K562 (cell line): ENCODE measurements around the gene PHLDB1. TPM values are rescaled to one million over a fixed set of nuclear protein-coding genes. Genes with fewer than 3 reads are reported as not detected.

Source experiments
- ATAC-seq: fragments of 200-7000 bp; cut with Tn5 transposase; 3 replicates; pipeline ENCODE4 v1.9.1; 2020; ENCODE audit warnings: moderate library complexity
- BruUV-seq: library from RNA; stranded (reverse); fragments of 400-500 nt; replicated peaks from 2 replicates; lab custom pipeline; 2021; lab: Mats Ljungman, UMichigan
- CTCF ChIA-PET: fragments of 300-600 bp; formaldehyde crosslinking; extraction: SDS; loops from one replicate; lab custom pipeline; 2021; ENCODE audit warnings: low intra/inter-chr PET ratio; lab: Yijun Ruan, JAX
- POLR2A ChIA-PET: fragments of 300-600, 350-650 bp; sonication (Branson Sonifier 250); formaldehyde crosslinking; extraction: SDS; loops from one replicate; lab custom pipeline; 2021; ENCODE audit warnings: antibody characterized with exemption, inconsistent platforms; lab: Yijun Ruan, JAX
- DNase-seq, 4 experiments: peaks; one replicate each; pipeline versions ENCODE4 v3.0.0 to v3.0.0-alpha.2; 2011 to 2018; ENCODE audit warnings: low spot score in 3 of 4, mixed read lengths in 3 of 4; ENCODE audit errors: extremely low read depth in 1 of 4
- FAIRE-seq: peaks from 2 replicates; lab custom pipeline; 2011; peaks lifted over from hg19 to GRCh38; lab: Jason Lieb, UNC
- H2AFZ ChIP-seq: 2 replicates; pipeline ENCODE4 v1.6.0; 2011; ENCODE audit warnings: low read depth, low read length, control low read depth, inconsistent platforms
- H3K27ac ChIP-seq: fragments of 200-600 bp; 3 replicates; pipeline ENCODE4 v1.8.0; 2011; ENCODE audit warnings: low read depth, mild to moderate bottlenecking, control low read depth, inconsistent platforms, low read length, moderate library complexity, mixed read lengths; ENCODE audit errors: extremely low read depth
- H3K27me3 ChIP-seq, 2 experiments: fragments of 300-600 bp in 1 of 2; 2 replicates in 1 of 2; 3 replicates in 1 of 2; pipeline versions ENCODE4 v1.6.0 to v1.8.0; 2011; ENCODE audit warnings: inconsistent platforms in 2 of 2, low read length in 2 of 2, mild to moderate bottlenecking in 1 of 2, mixed read lengths in 1 of 2, moderate library complexity in 1 of 2; ENCODE audit not compliant: control insufficient read depth in 2 of 2, insufficient read depth in 2 of 2
- H3K36me3 ChIP-seq: fragments of 300-600 bp; 3 replicates; pipeline ENCODE4 v1.8.0; 2011; ENCODE audit warnings: mild to moderate bottlenecking, low read length, inconsistent platforms; ENCODE audit not compliant: control insufficient read depth, insufficient read depth
- H3K4me1 ChIP-seq, 2 experiments: fragments of 200-600 bp in 1 of 2; replicated peaks in 1 of 2; 2 replicates in 1 of 2; 3 replicates in 1 of 2; pipeline versions ENCODE4 v1.5.1 to v1.8.0; 2011; ENCODE audit warnings: inconsistent platforms in 2 of 2, low read length in 2 of 2, mild to moderate bottlenecking in 1 of 2, mixed read lengths in 1 of 2, moderate library complexity in 1 of 2; ENCODE audit not compliant: control insufficient read depth in 2 of 2, insufficient read depth in 2 of 2
- H3K4me2 ChIP-seq: 2 replicates; pipeline ENCODE4 v1.6.1; 2011; ENCODE audit warnings: low read length, control low read depth, inconsistent platforms, mixed read lengths; ENCODE audit not compliant: insufficient read depth
- H3K4me3 ChIP-seq: fragments of 200-600 bp; sonication (generic), shearing (Covaris generic); 2 replicates; pipeline ENCODE4 v1.5.1; 2016; ENCODE audit warnings: control low read depth, inconsistent platforms
- H3K79me2 ChIP-seq: fragments of 200-600 bp; 3 replicates; pipeline ENCODE4 v1.8.0; 2011; ENCODE audit warnings: low read length, inconsistent platforms; ENCODE audit not compliant: control insufficient read depth, insufficient read depth
- H3K9ac ChIP-seq, 2 experiments: 2 replicates each; pipeline versions ENCODE4 v1.6.0 to v1.6.1; 2011; ENCODE audit warnings: low read depth in 2 of 2, low read length in 2 of 2, control low read depth in 1 of 2, inconsistent platforms in 1 of 2, mild to moderate bottlenecking in 1 of 2, mixed read lengths in 1 of 2; ENCODE audit not compliant: insufficient read depth in 1 of 2
- H3K9me1 ChIP-seq: one replicate; pipeline ENCODE4 v1.6.0; 2011; ENCODE audit warnings: inconsistent platforms, mild to moderate bottlenecking, low read length, moderate library complexity; ENCODE audit not compliant: control insufficient read depth, insufficient read depth
- H3K9me3 ChIP-seq: replicated peaks from 2 replicates; pipeline ENCODE4 v1.5.1; 2011; ENCODE audit warnings: low read depth, low read length, inconsistent platforms; ENCODE audit not compliant: control insufficient read depth, insufficient read depth
- H4K20me1 ChIP-seq: replicated peaks from 2 replicates; pipeline ENCODE4 v1.6.1; 2011; ENCODE audit warnings: low read length, inconsistent platforms, mixed read lengths; ENCODE audit not compliant: control insufficient read depth, insufficient read depth
- GABPB2 ChIP-seq: fragments of 250-450 bp; sonication (Bioruptor Pico); conservative IDR thresholded peaks from 2 replicates; pipeline ENCODE4 v1.5.1; 2021; ENCODE audit warnings: mild to moderate bottlenecking
- KAT2B ChIP-seq: IDR thresholded peaks from one replicate; pipeline ENCODE4 v1.6.1; 2012; ENCODE audit warnings: low read depth, mild to moderate bottlenecking, control low read depth, inconsistent platforms, low read length, moderate library complexity
- NUFIP1 ChIP-seq: fragments of 450-650 bp; IDR thresholded peaks from 2 replicates; pipeline ENCODE4 v1.6.1; 2018; ENCODE audit not compliant: partially characterized antibody
- SPI1 ChIP-seq: IDR thresholded peaks from 2 replicates; pipeline ENCODE4 v1.6.1; 2011; ENCODE audit warnings: low read depth, low read length, control low read depth, borderline replicate concordance
- THRAP3 ChIP-seq: fragments of 450-650 bp; IDR thresholded peaks from 2 replicates; pipeline ENCODE4 v1.6.1; 2016; ENCODE audit warnings: mild to moderate bottlenecking, inconsistent platforms, borderline replicate concordance
- WHSC1 ChIP-seq: IDR thresholded peaks from one replicate; pipeline ENCODE4 v1.6.1; 2012; ENCODE audit warnings: low read length, control low read depth, inconsistent platforms
- ZNF668 ChIP-seq: fragments of 250-450 bp; sonication (Bioruptor Pico); IDR thresholded peaks from 2 replicates; pipeline ENCODE4 v1.8.0; 2022; ENCODE audit warnings: mild to moderate bottlenecking, inconsistent platforms
- WGBS: fragments of 100-300 bp; shearing (Covaris generic); methylation state at CpG from one replicate; pipeline ENCODE4 v1.1.6; 2016; ENCODE audit warnings: low coverage, mixed read lengths; ENCODE audit not compliant: insufficient coverage; ENCODE audit errors: missing lambda C conversion rate; 5-methylcytosine and 5-hydroxymethylcytosine counted together
- in situ Hi-C: fragments of 300-500 bp; cut with MboI; formaldehyde crosslinking; loops from 4 replicates; pipeline ENCODE4 v1.15.0; 2018; ENCODE audit warnings: inconsistent platforms, mixed read lengths
- intact Hi-C: fragments of 100-400 bp; cut with micrococcal nuclease; formaldehyde crosslinking; loops from 2 replicates; pipeline ENCODE4 v1.14.2; 2022
- polyA plus RNA-seq, 8 experiments: library from polyadenylated mRNA; depleted of rRNA in 4 of 8; stranded (reverse) in 5 of 8; unstranded in 3 of 8; fragments of >200 nt; fragmentation: Nextera tagmentation in 2 of 8; fragmentation: Illumina TruSeq in 1 of 8; extraction: Ambion mirVana in 2 of 8; extraction: Trizol in 1 of 8; gene quantifications; 2 replicates each; pipeline versions ENCODE4 v1.2.1 to v1.2.3, GENCODE V29; 2011 to 2014; ENCODE audit warnings: inconsistent platforms in 1 of 8, missing spikeins in 1 of 8
- total RNA-seq, 7 experiments: library from RNA; depleted of rRNA in 6 of 7; stranded (reverse); fragments of >200 nt in 6 of 7; fragmentation: Illumina TruSeq in 2 of 7; extraction: Trizol in 2 of 7; gene quantifications; 2 replicates each; pipeline versions ENCODE4 v1.2.1 to v1.2.3, GENCODE V29; 2011 to 2021; ENCODE audit warnings: low replicate concordance in 1 of 7
- TF ChIP-seq, protein P1 (sequence below): fragments of 250-450 bp; sonication (Bioruptor Pico); IDR thresholded peaks from 2 replicates; pipeline ENCODE4 v1.5.0; 2021; ENCODE audit warnings: mild to moderate bottlenecking, moderate library complexity
- TF ChIP-seq, protein P2 (sequence below): sonication (generic); formaldehyde crosslinking; IDR thresholded peaks from 2 replicates; pipeline ENCODE4 v1.8.0; 2022; ENCODE audit warnings: missing genetic modification reagents, mild to moderate bottlenecking, borderline replicate concordance

PHLDB1 gene
- total and polyA plus RNA-seq, 9 of the 15 experiments (the other 6 are each of a cell fraction or from before 2014, with no cell fraction given), result 2.0 to 28.7 (median 16.2) TPM

GRCh38 chr11:118645066-118645715 lies 37.8 kb downstream of the PHLDB1 start:
- no peaks in the 10 kb centered on the region for H4K20me1 ChIP-seq
- in situ Hi-C loops, result no loop called here
- ATAC-seq, result no peak
- H3K36me3 ChIP-seq, result peaks cover 56% of the 10 kb centered on the region
- intact Hi-C loops, result no loop called here
- no peak for DNase-seq
- peaks cover 13 to 38% of the 10 kb centered on the region in 2 experiments; a peak in 4 of 5 replicates for H3K4me1 ChIP-seq
- no peak for FAIRE-seq
- no peaks in the 10 kb centered on the region for H3K27me3 ChIP-seq
- H3K9ac ChIP-seq, result peak overlapping the region in 1 of 2 experiments; percentile 46; a peak in 1 of 4 replicates
- H3K9me3 ChIP-seq, result no peaks in the 10 kb centered on the region
- peaks cover 6% of the 10 kb centered on the region for H3K9me1 ChIP-seq
- H3K4me2 ChIP-seq, result no peak overlapping the region
- CTCF ChIA-PET, result no interaction called here
- POLR2A ChIA-PET, result interaction anchor here (0.5 to 0.9 kb wide), 3 partner anchors 12 to 40 kb away, joined by 3 to 4 read pairs (median 4); no protein-coding TSS in a partner anchor
- no peaks in the 10 kb centered on the region for H3K79me2 ChIP-seq
- H2AFZ ChIP-seq, result no peak overlapping the region
- no peak overlapping the region for H3K27ac ChIP-seq
- WGBS, result 91% methylated on average over 23 of the region's 24 CpGs
- no peak overlapping the region for H3K4me3 ChIP-seq
- TF ChIP-seq SPI1 (0 out of 2 replicates have a peak, but pooled peaks have one; percentile 5), NUFIP1 (no peak), ZNF668 (CRISPR knock-in tag) (no peak)
- BruUV-seq, result no TSS peak

- H2AFZ ChIP-seq, result no peak overlapping the region
- POLR2A ChIA-PET, result interaction anchor here (0.7 to 1.1 kb wide), 2 partner anchors 9 to 11 kb away, joined by 3 read pairs; no protein-coding TSS in a partner anchor
- no peak for ATAC-seq
- BruUV-seq, result no TSS peak
- no peaks in the 10 kb centered on the region for H3K27me3 ChIP-seq
- H4K20me1 ChIP-seq, result no peaks in the 10 kb centered on the region
- peaks cover 6% of the 10 kb centered on the region for H3K9me1 ChIP-seq
- intact Hi-C loops (no loop called here), in situ Hi-C loops (no loop called here)
- H3K9me3 ChIP-seq, result no peaks in the 10 kb centered on the region
- FAIRE-seq, result no peak
- no peak overlapping the region for H3K27ac ChIP-seq
- no peak overlapping the region; a peak in 1 of 4 replicates for H3K9ac ChIP-seq
- no peak overlapping the region for H3K4me3 ChIP-seq
- no peak overlapping the region for H3K4me2 ChIP-seq
- no peaks in the 10 kb centered on the region for H3K79me2 ChIP-seq
- WGBS, result 79% methylated on average over 3 of the region's 3 CpGs
- CTCF ChIA-PET, result no interaction called here
- no peak for DNase-seq
- H3K4me1 ChIP-seq, result peaks cover 13 to 37% of the 10 kb centered on the region in 2 experiments; a peak in 4 of 5 replicates
- H3K36me3 ChIP-seq, result peaks cover 61% of the 10 kb centered on the region
- TF ChIP-seq KAT2B (no peak), WHSC1 (no peak), GABPB2 (CRISPR knock-in tag) (no peak), THRAP3 (no peak)
- TF ChIP-seq, protein P1, sequence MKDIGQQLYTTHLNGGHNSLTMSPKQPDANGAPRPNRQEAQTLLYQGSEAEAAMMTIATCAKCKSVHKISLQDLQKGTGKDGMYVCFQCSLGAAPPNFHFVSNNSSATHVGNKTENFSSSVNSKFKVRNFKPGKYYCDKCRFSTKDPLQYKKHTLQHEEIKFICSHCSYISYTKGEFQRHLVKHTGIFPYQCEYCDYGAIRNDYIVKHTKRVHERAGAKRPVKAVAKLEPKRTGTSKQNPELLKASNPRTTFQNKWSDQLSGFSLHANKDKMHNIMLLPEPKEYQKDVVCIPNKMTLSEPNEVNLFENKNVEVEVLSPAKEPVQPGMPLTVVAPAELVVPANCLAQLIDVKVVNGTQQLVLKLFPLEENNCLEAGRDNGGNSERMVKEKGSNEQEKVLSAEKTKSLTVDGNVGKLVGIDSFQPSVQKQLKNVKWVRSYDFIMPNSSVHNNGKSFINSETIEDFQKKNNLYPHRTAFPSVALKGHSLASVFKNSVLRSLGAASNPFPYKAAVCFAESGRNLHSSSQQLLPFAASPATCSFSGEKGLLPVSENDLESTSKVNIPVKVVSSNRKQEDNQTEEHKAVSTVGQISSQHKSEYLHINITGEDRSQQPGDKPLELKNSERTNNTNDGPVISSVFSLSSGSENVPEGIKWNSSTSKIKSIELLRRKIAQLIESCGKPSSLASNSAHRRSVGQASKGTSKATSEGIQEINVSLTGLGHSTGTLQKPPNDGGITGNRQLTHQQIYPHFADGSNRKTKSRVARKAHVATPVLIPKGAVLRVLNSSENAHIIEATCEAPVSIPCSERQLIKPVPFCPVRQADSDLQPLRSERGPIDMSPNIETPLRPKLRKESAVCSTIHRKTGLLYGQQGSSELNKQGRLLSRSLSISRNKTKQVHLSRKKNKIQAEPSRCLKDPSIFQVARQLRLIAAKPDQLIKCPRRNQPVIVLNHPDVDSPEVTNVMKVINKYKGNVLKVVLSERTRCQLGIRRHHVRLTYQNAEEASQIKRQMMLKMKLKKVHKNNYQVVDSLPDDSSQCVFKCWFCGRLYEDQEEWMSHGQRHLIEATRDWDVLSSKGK (CRISPR knock-in tag), result no peak
- TF ChIP-seq, protein P2, sequence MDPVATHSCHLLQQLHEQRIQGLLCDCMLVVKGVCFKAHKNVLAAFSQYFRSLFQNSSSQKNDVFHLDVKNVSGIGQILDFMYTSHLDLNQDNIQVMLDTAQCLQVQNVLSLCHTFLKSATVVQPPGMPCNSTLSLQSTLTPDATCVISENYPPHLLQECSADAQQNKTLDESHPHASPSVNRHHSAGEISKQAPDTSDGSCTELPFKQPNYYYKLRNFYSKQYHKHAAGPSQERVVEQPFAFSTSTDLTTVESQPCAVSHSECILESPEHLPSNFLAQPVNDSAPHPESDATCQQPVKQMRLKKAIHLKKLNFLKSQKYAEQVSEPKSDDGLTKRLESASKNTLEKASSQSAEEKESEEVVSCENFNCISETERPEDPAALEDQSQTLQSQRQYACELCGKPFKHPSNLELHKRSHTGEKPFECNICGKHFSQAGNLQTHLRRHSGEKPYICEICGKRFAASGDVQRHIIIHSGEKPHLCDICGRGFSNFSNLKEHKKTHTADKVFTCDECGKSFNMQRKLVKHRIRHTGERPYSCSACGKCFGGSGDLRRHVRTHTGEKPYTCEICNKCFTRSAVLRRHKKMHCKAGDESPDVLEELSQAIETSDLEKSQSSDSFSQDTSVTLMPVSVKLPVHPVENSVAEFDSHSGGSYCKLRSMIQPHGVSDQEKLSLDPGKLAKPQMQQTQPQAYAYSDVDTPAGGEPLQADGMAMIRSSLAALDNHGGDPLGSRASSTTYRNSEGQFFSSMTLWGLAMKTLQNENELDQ (CRISPR knock-in tag), result no peak
Measured at GRCh38 chr11:118646393-118646792, 39.0 kb downstream of the PHLDB1 start.
